Mesendoderm (in vitro differentiated cells): ENCODE data around the gene ZNF639.

Experiments used
- DNase-seq: peaks from one replicate; pipeline ENCODE4 v3.0.0; 2013
- H2AK5ac ChIP-seq: 2 replicates; pipeline ENCODE4 v1.6.1; 2013; ENCODE audit warnings: low read length, inconsistent platforms
- H2BK120ac ChIP-seq: 2 replicates; pipeline ENCODE4 v1.6.1; 2013; ENCODE audit warnings: low read depth, mild to moderate bottlenecking, low read length, moderate library complexity, mixed read lengths
- H2BK15ac ChIP-seq: replicated peaks from 2 replicates; pipeline ENCODE4 v1.6.1; 2013; ENCODE audit warnings: low read depth, mild to moderate bottlenecking, moderate library complexity
- H2BK5ac ChIP-seq: 2 replicates; pipeline ENCODE4 v1.6.1; 2013; ENCODE audit warnings: low read length, inconsistent platforms
- H3K18ac ChIP-seq: 2 replicates; pipeline ENCODE4 v1.6.1; 2013; ENCODE audit warnings: mild to moderate bottlenecking, low read length, mixed read lengths
- H3K23ac ChIP-seq: one replicate; pipeline ENCODE4 v1.6.1; 2013; ENCODE audit warnings: low read length
- H3K27ac ChIP-seq: 2 replicates; pipeline ENCODE4 v1.5.1; 2013; ENCODE audit warnings: low read depth, mild to moderate bottlenecking, inconsistent platforms, low read length, moderate library complexity
- H3K27me3 ChIP-seq: 2 replicates; pipeline ENCODE4 v1.6.1; 2013; ENCODE audit warnings: low read length, control low read depth, mild to moderate bottlenecking, inconsistent platforms; ENCODE audit not compliant: insufficient read depth, poor library complexity
- H3K36me3 ChIP-seq: 2 replicates; pipeline ENCODE4 v1.6.1; 2013; ENCODE audit warnings: low read length, inconsistent platforms; ENCODE audit not compliant: control insufficient read depth, insufficient read depth
- H3K4ac ChIP-seq: one replicate; pipeline ENCODE4 v1.6.1; 2013; ENCODE audit warnings: low read depth, mild to moderate bottlenecking, low read length, moderate library complexity
- H3K4me1 ChIP-seq: 2 replicates; pipeline ENCODE4 v1.6.1; 2013; ENCODE audit warnings: low read depth, low read length, inconsistent platforms; ENCODE audit not compliant: control insufficient read depth
- H3K4me2 ChIP-seq: 2 replicates; pipeline ENCODE4 v1.6.1; 2013; ENCODE audit warnings: low read length
- H3K4me3 ChIP-seq: 2 replicates; pipeline ENCODE4 v1.5.1; 2013; ENCODE audit warnings: mild to moderate bottlenecking, low read length
- H3K56ac ChIP-seq: one replicate; pipeline ENCODE4 v1.6.1; 2013; ENCODE audit warnings: low read length
- H3K79me1 ChIP-seq: 2 replicates; pipeline ENCODE4 v1.6.1; 2013; ENCODE audit warnings: low read length, inconsistent platforms
- H3K79me2 ChIP-seq: 2 replicates; pipeline ENCODE4 v1.6.1; 2013; ENCODE audit warnings: mild to moderate bottlenecking, low read length; ENCODE audit not compliant: control insufficient read depth, insufficient read depth
- H3K9ac ChIP-seq: 2 replicates; pipeline ENCODE4 v1.6.1; 2013; ENCODE audit warnings: low read length, inconsistent platforms
- H4K5ac ChIP-seq: one replicate; pipeline ENCODE4 v1.6.1; 2013; ENCODE audit warnings: low read length
- H4K8ac ChIP-seq: one replicate; pipeline ENCODE4 v1.6.1; 2013; ENCODE audit warnings: low read depth, mild to moderate bottlenecking, control low read depth, low read length, moderate library complexity
- WGBS: extraction: QIAGEN DNeasy Blood & Tissue Kit; methylation state at CpG from one replicate; pipeline ENCODE4 v1.1.7; 2013; ENCODE audit warnings: low lambda C conversion rate, missing lambda C conversion rate; ENCODE audit not compliant: insufficient coverage; ENCODE audit errors: extremely low coverage; 5-methylcytosine and 5-hydroxymethylcytosine counted together

The ZNF639 gene

GRCh38 chr3:179321668-179322285 lies 1.1 kb upstream of the ZNF639 start:
- H3K4me1 ChIP-seq, result no peaks in the 10 kb centered on the region
- H3K56ac ChIP-seq, result no peak overlapping the region
- H3K27ac ChIP-seq, result no peak overlapping the region
- no peak overlapping the region for H3K4me3 ChIP-seq
- H2BK15ac ChIP-seq, result no peak overlapping the region
- H3K4me2 ChIP-seq, result no peak overlapping the region
- DNase-seq, result peak; percentile 48
- no peak overlapping the region for H2BK120ac ChIP-seq
- H3K79me2 ChIP-seq, result peaks cover 28% of the 10 kb centered on the region
- no CpG with 5 or more reads among the region's 10 CpGs for WGBS
- peaks cover 2% of the 10 kb centered on the region for H3K79me1 ChIP-seq
- no peak overlapping the region for H3K9ac ChIP-seq
- no peak overlapping the region for H3K4ac ChIP-seq
- H4K5ac ChIP-seq, result no peak overlapping the region
- no peak overlapping the region for H2AK5ac ChIP-seq
- no peak overlapping the region for H4K8ac ChIP-seq
- no peak overlapping the region for H2BK5ac ChIP-seq
- H3K27me3 ChIP-seq, result no peaks in the 10 kb centered on the region
- H3K18ac ChIP-seq, result no peak overlapping the region
- no peak overlapping the region for H3K23ac ChIP-seq
- no peaks in the 10 kb centered on the region for H3K36me3 ChIP-seq

GRCh38 chr3:179323197-179324110 lies 623 bp downstream of the ZNF639 start:
- Histone ChIP-seq H3K4me3 (peak overlapping the region; percentile 88), H2AK5ac (no peak overlapping the region), H3K56ac (peak overlapping the region; percentile 97), H2BK15ac (no peak overlapping the region), H3K27ac (peak overlapping the region; percentile 75), H3K4me2 (peak overlapping the region; percentile 68), H2BK5ac (peak overlapping the region; percentile 77), H3K23ac (peak overlapping the region; percentile 34), H3K9ac (peak overlapping the region; percentile 95), H3K79me2 (peaks cover 28% of the 10 kb centered on the region), H3K4ac (peak overlapping the region; percentile 94), H3K4me1 (no peaks in the 10 kb centered on the region), H3K79me1 (peaks cover 2% of the 10 kb centered on the region), H3K27me3 (no peaks in the 10 kb centered on the region), H3K18ac (peak overlapping the region; percentile 90), H4K5ac (no peak overlapping the region), H4K8ac (no peak overlapping the region), H3K36me3 (no peaks in the 10 kb centered on the region), H2BK120ac (no peak overlapping the region)
- DNase-seq, result peak; percentile 78
- WGBS, result no CpG with 5 or more reads among the region's 81 CpGs

GRCh38 chr3:179324270-179324754 lies 1.5 kb downstream of the ZNF639 start:
- Histone ChIP-seq H4K8ac (no peak overlapping the region), H3K79me1 (peaks cover 2% of the 10 kb centered on the region), H3K27ac (no peak overlapping the region), H3K18ac (no peak overlapping the region), H3K4me3 (peak overlapping the region; percentile 37), H3K36me3 (no peaks in the 10 kb centered on the region), H3K23ac (no peak overlapping the region), H3K56ac (peak overlapping the region; percentile 74), H4K5ac (no peak overlapping the region), H3K4ac (no peak overlapping the region), H3K4me1 (no peaks in the 10 kb centered on the region), H3K79me2 (peaks cover 28% of the 10 kb centered on the region), H3K9ac (peak overlapping the region; percentile 95), H2AK5ac (no peak overlapping the region), H3K4me2 (peak overlapping the region; percentile 68), H2BK15ac (no peak overlapping the region), H2BK5ac (no peak overlapping the region), H2BK120ac (no peak overlapping the region), H3K27me3 (no peaks in the 10 kb centered on the region)
- DNase-seq, result peak; percentile 29
- WGBS, result no CpG with 5 or more reads among the region's 8 CpGs

GRCh38 chr3:179330438-179330837 lies 7.6 kb downstream of the ZNF639 start:
- Histone ChIP-seq H3K4me2 (no peak overlapping the region), H3K4me1 (no peaks in the 10 kb centered on the region), H3K36me3 (peaks cover 8% of the 10 kb centered on the region), H3K18ac (no peak overlapping the region), H2BK5ac (no peak overlapping the region), H3K56ac (no peak overlapping the region), H3K79me2 (peaks cover 8% of the 10 kb centered on the region), H4K5ac (no peak overlapping the region), H3K4me3 (no peak overlapping the region), H3K23ac (no peak overlapping the region), H3K79me1 (no peaks in the 10 kb centered on the region), H2BK15ac (no peak overlapping the region), H3K9ac (no peak overlapping the region), H4K8ac (no peak overlapping the region), H3K27ac (no peak overlapping the region), H2AK5ac (no peak overlapping the region), H2BK120ac (no peak overlapping the region), H3K4ac (no peak overlapping the region), H3K27me3 (no peaks in the 10 kb centered on the region)
- no CpG with 5 or more reads among the region's 1 CpG for WGBS
- no peak for DNase-seq

- no peak overlapping the region for H3K23ac ChIP-seq
- H2AK5ac ChIP-seq, result no peak overlapping the region
- H2BK120ac ChIP-seq, result no peak overlapping the region
- H4K5ac ChIP-seq, result no peak overlapping the region
- no peak overlapping the region for H3K56ac ChIP-seq
- peaks cover 8% of the 10 kb centered on the region for H3K36me3 ChIP-seq
- H3K27ac ChIP-seq, result no peak overlapping the region
- H3K79me2 ChIP-seq, result no peaks in the 10 kb centered on the region
- H3K18ac ChIP-seq, result no peak overlapping the region
- H3K4ac ChIP-seq, result no peak overlapping the region
- H3K4me1 ChIP-seq, result no peaks in the 10 kb centered on the region
- H3K4me2 ChIP-seq, result no peak overlapping the region
- no CpG with 5 or more reads among the region's 4 CpGs for WGBS
- H3K79me1 ChIP-seq, result no peaks in the 10 kb centered on the region
- DNase-seq, result no peak
- H3K27me3 ChIP-seq, result no peaks in the 10 kb centered on the region
- H2BK5ac ChIP-seq, result no peak overlapping the region
- no peak overlapping the region for H3K4me3 ChIP-seq
- no peak overlapping the region for H3K9ac ChIP-seq
- H4K8ac ChIP-seq, result no peak overlapping the region
- H2BK15ac ChIP-seq, result no peak overlapping the region
These were observed 9.4 kb downstream of the ZNF639 start for GRCh38 chr3:179332240-179332639.
